ENCODE results near the gene RAB3GAP2.
A peak's percentile ranks its signal among the peaks of the same experiment; 100 is the strongest.
"Not testable (repeated sequence)": the region's sequence is repeated elsewhere in the genome, so short reads cannot be mapped to it uniquely, and the experiment has no call there.

RAB3GAP2 gene, protein sequence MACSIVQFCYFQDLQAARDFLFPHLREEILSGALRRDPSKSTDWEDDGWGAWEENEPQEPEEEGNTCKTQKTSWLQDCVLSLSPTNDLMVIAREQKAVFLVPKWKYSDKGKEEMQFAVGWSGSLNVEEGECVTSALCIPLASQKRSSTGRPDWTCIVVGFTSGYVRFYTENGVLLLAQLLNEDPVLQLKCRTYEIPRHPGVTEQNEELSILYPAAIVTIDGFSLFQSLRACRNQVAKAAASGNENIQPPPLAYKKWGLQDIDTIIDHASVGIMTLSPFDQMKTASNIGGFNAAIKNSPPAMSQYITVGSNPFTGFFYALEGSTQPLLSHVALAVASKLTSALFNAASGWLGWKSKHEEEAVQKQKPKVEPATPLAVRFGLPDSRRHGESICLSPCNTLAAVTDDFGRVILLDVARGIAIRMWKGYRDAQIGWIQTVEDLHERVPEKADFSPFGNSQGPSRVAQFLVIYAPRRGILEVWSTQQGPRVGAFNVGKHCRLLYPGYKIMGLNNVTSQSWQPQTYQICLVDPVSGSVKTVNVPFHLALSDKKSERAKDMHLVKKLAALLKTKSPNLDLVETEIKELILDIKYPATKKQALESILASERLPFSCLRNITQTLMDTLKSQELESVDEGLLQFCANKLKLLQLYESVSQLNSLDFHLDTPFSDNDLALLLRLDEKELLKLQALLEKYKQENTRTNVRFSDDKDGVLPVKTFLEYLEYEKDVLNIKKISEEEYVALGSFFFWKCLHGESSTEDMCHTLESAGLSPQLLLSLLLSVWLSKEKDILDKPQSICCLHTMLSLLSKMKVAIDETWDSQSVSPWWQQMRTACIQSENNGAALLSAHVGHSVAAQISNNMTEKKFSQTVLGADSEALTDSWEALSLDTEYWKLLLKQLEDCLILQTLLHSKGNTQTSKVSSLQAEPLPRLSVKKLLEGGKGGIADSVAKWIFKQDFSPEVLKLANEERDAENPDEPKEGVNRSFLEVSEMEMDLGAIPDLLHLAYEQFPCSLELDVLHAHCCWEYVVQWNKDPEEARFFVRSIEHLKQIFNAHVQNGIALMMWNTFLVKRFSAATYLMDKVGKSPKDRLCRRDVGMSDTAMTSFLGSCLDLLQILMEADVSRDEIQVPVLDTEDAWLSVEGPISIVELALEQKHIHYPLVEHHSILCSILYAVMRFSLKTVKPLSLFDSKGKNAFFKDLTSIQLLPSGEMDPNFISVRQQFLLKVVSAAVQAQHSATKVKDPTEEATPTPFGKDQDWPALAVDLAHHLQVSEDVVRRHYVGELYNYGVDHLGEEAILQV (N-terminal part only)

DNA sequence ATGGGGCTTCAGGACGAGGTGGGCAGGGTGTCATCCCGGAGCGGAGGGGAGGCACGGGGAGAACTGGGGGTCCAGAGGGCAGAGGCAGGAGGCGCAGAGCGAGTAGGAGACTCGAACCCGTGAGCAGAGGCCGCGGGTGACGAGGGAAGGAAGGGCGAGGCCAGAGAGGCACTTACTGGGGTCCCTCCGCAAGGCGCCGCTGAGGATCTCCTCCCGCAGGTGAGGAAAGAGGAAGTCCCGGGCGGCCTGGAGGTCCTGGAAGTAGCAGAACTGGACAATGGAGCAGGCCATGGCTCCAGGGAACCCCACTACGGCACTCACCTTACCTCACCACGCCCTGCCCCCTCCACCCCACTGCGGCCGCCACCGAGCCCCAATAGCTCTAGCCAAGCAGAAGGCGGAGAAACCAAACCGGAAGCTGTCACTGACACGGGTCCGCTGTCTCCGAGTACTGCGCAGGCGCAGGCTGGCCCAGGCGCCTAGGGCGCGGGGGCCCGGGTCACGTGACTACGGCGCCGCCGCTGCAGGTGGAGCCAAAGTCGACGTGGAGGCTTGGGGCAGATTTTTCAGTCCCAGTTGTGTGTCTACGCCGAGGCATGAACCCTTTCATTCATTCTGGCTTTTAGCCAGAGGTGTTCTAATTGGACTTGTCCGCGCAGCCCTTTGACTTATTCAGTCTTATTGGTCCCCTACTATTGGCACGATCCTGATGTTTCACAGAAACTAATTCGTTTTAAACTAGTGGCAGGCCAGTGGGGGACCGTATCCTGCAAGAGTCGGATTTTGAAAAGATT, at the start of gene RAB3GAP2:
TSS of gene RAB3GAP2 (minus strand) at position 407 of the 794 bp plus-strand sequence. CDS start at position 291, 116 bp downstream.
- peak within 1 kb of the TSS; percentile 75 for H3K4me3 ChIP-seq (ENCODE audit: low read length)
- H3K27me3 ChIP-seq (ENCODE audit: control insufficient read depth, insufficient read depth, low read length), result no peaks in the 10 kb centered on the region
- H3K36me3 ChIP-seq (ENCODE audit: control insufficient read depth, insufficient read depth, low read length), result no peaks in the 10 kb centered on the region
- H3K9ac ChIP-seq (ENCODE audit: low read length), result peak within 1 kb of the TSS; percentile 96
- no peaks in the 10 kb centered on the region for H3K9me3 ChIP-seq (ENCODE audit: control insufficient read depth, low read length)
- H3K4me1 ChIP-seq (ENCODE audit: control insufficient read depth, insufficient read depth, low read length), result peaks cover 6% of the 10 kb centered on the region

GRCh38 chr1:220321758-220322157, 49.5 kb upstream of the RAB3GAP2 start:
- Histone ChIP-seq H3K4me3 (ENCODE audit: low read length) (no peak overlapping the region), H3K36me3 (ENCODE audit: control insufficient read depth, insufficient read depth, low read length) (no peaks in the 10 kb centered on the region), H3K9ac (ENCODE audit: low read length) (no peak overlapping the region), H3K4me1 (ENCODE audit: control insufficient read depth, insufficient read depth, low read length) (no peaks in the 10 kb centered on the region), H3K9me3 (ENCODE audit: control insufficient read depth, low read length) (no peaks in the 10 kb centered on the region), H3K27me3 (ENCODE audit: control insufficient read depth, insufficient read depth, low read length) (no peaks in the 10 kb centered on the region)

- no peaks in the 10 kb centered on the region for H3K36me3 ChIP-seq (ENCODE audit: control insufficient read depth, insufficient read depth, low read length)
- H3K9ac ChIP-seq (ENCODE audit: low read length), result no peak overlapping the region
- no peak overlapping the region for H3K4me3 ChIP-seq (ENCODE audit: low read length)
- no peaks in the 10 kb centered on the region for H3K4me1 ChIP-seq (ENCODE audit: control insufficient read depth, insufficient read depth, low read length)
- no peaks in the 10 kb centered on the region for H3K9me3 ChIP-seq (ENCODE audit: control insufficient read depth, low read length)
- no peaks in the 10 kb centered on the region for H3K27me3 ChIP-seq (ENCODE audit: control insufficient read depth, insufficient read depth, low read length)
These were observed 48.5 kb upstream of the RAB3GAP2 start for GRCh38 chr1:220320709-220321108.

- no peak overlapping the region for H3K4me3 ChIP-seq (ENCODE audit: low read length)
- H3K9me3 ChIP-seq (ENCODE audit: control insufficient read depth, low read length), result no peaks in the 10 kb centered on the region
- H3K36me3 ChIP-seq (ENCODE audit: control insufficient read depth, insufficient read depth, low read length), result no peaks in the 10 kb centered on the region
- H3K27me3 ChIP-seq (ENCODE audit: control insufficient read depth, insufficient read depth, low read length), result no peaks in the 10 kb centered on the region
- no peaks in the 10 kb centered on the region for H3K4me1 ChIP-seq (ENCODE audit: control insufficient read depth, insufficient read depth, low read length)
- H3K9ac ChIP-seq (ENCODE audit: low read length), result no peak overlapping the region
These were observed 46.4 kb upstream of the RAB3GAP2 start for GRCh38 chr1:220318673-220319072.

DNA sequence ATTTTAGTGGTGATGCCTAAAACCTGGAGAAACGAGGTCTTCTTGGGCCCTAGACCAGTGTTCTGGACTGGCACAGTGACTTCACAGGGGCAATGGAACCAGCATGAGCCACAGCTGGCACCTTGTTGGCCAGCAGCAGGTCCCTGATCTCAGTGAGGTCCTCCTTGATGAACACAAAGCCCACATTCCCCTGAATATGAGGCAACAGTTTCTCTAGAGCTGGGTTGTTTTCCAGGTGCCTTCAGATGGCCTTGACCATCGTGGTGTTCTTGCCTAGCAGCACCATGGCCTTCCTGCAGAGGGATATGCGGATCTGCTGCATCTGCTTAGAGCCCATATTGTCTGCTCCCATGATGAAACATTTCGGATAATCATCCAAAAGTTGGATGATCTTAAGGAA, 44.9 kb upstream of the RAB3GAP2 start:
- no peaks in the 10 kb centered on the region for H3K4me1 ChIP-seq (ENCODE audit: control insufficient read depth, insufficient read depth, low read length)
- H3K36me3 ChIP-seq (ENCODE audit: control insufficient read depth, insufficient read depth, low read length), result no peaks in the 10 kb centered on the region
- H3K4me3 ChIP-seq (ENCODE audit: low read length), result no peak overlapping the region

DNA sequence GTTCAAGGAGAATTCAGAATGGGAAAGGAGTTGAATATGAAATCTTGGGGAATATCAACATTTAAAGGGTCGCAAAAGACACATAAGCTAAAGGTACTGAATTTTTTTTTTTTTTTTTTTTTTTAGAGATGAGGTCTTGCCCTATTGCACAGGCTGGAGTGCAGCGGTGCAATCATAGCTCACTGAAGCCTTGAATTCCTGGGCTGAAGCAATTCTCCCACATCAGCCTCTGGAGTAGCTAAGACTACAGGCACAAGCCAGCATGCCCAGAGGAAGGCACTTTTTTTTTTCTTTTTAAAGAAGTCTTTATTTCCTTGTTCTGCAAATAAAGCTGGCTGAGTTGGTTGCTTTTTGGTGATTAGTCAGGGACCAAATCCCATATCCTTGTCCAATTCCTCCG, 44.1 kb upstream of the RAB3GAP2 start:
- Histone ChIP-seq H3K27me3 (ENCODE audit: control insufficient read depth, insufficient read depth, low read length) (no peaks in the 10 kb centered on the region), H3K9ac (ENCODE audit: low read length) (no peak overlapping the region), H3K4me1 (ENCODE audit: control insufficient read depth, insufficient read depth, low read length) (no peaks in the 10 kb centered on the region), H3K9me3 (ENCODE audit: control insufficient read depth, low read length) (no peaks in the 10 kb centered on the region), H3K4me3 (ENCODE audit: low read length) (no peak overlapping the region), H3K36me3 (ENCODE audit: control insufficient read depth, insufficient read depth, low read length) (no peaks in the 10 kb centered on the region)

More for the DNA sequence above, 44.9 kb upstream of the RAB3GAP2 start:
- Histone ChIP-seq H3K27me3 (ENCODE audit: control insufficient read depth, insufficient read depth, low read length) (no peaks in the 10 kb centered on the region), H3K9me3 (ENCODE audit: control insufficient read depth, low read length) (no peaks in the 10 kb centered on the region), H3K9ac (ENCODE audit: low read length) (no peak overlapping the region)

DNA sequence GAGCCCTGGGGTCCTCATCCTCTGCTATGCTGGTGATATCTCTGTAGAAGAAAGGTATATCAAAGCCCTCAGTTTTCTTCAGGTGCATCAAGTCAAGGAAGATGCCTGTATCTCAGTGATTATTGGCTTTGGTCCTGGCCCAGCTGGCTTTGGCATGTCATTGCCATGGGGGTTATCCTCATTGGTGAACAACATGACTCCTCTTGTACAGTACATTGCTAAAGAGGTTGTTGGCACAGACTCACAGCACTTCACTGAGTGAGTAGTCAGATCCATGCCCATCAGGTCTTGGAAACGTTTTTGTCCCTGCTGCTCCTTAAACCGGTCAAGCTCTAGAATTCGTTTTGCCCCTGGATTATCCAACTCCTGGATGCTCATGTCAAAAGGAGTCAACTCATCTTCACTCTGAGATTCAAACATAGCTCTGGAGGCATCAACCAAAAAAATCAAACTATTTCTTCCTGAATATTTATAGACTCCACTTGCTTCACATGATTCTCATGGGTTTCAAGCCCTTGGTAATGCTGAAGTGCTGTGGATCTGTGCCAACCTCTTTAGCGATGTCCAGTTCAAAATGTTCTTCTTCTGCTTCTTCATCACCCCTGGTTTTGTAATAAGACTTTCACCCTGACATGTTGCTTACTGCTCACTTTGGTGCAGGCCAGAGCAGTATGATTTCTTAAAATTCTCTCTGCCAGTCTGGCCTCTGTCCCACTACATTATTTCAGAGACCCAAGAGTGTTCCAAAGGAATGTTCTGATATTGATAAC, 43.0 kb upstream of the RAB3GAP2 start:
- H3K36me3 ChIP-seq (ENCODE audit: control insufficient read depth, insufficient read depth, low read length), result no peaks in the 10 kb centered on the region
- H3K9ac ChIP-seq (ENCODE audit: low read length), result no peak overlapping the region
- no peak overlapping the region for H3K4me3 ChIP-seq (ENCODE audit: low read length)
- H3K4me1 ChIP-seq (ENCODE audit: control insufficient read depth, insufficient read depth, low read length), result no peaks in the 10 kb centered on the region
- no peaks in the 10 kb centered on the region for H3K9me3 ChIP-seq (ENCODE audit: control insufficient read depth, low read length)
- H3K27me3 ChIP-seq (ENCODE audit: control insufficient read depth, insufficient read depth, low read length), result no peaks in the 10 kb centered on the region

DNA sequence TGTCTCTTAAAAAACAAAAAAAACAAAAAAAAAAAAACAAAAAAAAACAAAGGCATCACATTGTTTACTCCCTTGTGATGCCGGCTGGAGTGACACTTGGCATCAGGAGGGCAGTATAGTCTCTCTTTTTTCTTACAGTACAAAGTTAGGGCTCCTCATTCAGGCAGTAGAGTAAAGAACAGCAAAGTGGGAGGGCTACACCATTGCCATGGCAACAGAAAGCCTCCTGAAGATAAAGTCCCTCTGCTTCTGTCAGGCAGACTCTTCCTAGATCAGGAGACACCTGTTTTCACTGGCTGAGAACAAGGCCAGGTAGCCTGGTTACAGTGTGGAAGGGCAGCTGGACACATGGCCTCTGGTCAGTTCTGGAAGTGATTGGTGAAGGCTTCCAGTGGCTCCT, 41.3 kb upstream of the RAB3GAP2 start:
- no peaks in the 10 kb centered on the region for H3K27me3 ChIP-seq (ENCODE audit: control insufficient read depth, insufficient read depth, low read length)
- no peaks in the 10 kb centered on the region for H3K36me3 ChIP-seq (ENCODE audit: control insufficient read depth, insufficient read depth, low read length)
- no peaks in the 10 kb centered on the region for H3K4me1 ChIP-seq (ENCODE audit: control insufficient read depth, insufficient read depth, low read length)
- H3K9ac ChIP-seq (ENCODE audit: low read length), result no peak overlapping the region
- no peaks in the 10 kb centered on the region for H3K9me3 ChIP-seq (ENCODE audit: control insufficient read depth, low read length)
- no peak overlapping the region for H3K4me3 ChIP-seq (ENCODE audit: low read length)

GRCh38 chr1:220310147-220310546, 37.9 kb upstream of the RAB3GAP2 start:
- H3K9me3 ChIP-seq (ENCODE audit: control insufficient read depth, low read length); H3K4me1 ChIP-seq (ENCODE audit: control insufficient read depth, insufficient read depth, low read length); H3K27me3 ChIP-seq (ENCODE audit: control insufficient read depth, insufficient read depth, low read length); H3K4me3 ChIP-seq (ENCODE audit: low read length); H3K9ac ChIP-seq (ENCODE audit: low read length); H3K36me3 ChIP-seq (ENCODE audit: control insufficient read depth, insufficient read depth, low read length): not testable (repeated sequence)

- H3K9ac ChIP-seq (ENCODE audit: low read length), result no peak overlapping the region
These were observed 35.4 kb upstream of the RAB3GAP2 start for GRCh38 chr1:220307607-220308006.

GRCh38 chr1:220306339-220306738, 34.1 kb upstream of the RAB3GAP2 start:
- H3K4me1 ChIP-seq (ENCODE audit: control insufficient read depth, insufficient read depth, low read length), result no peaks in the 10 kb centered on the region
- H3K9ac ChIP-seq (ENCODE audit: low read length), result no peak overlapping the region

More at GRCh38 chr1:220307607-220308006, 35.4 kb upstream of the RAB3GAP2 start:
- no peaks in the 10 kb centered on the region for H3K9me3 ChIP-seq (ENCODE audit: control insufficient read depth, low read length)
- H3K4me3 ChIP-seq (ENCODE audit: low read length), result no peak overlapping the region
- no peaks in the 10 kb centered on the region for H3K4me1 ChIP-seq (ENCODE audit: control insufficient read depth, insufficient read depth, low read length)
- H3K27me3 ChIP-seq (ENCODE audit: control insufficient read depth, insufficient read depth, low read length), result no peaks in the 10 kb centered on the region
- no peaks in the 10 kb centered on the region for H3K36me3 ChIP-seq (ENCODE audit: control insufficient read depth, insufficient read depth, low read length)

More at GRCh38 chr1:220306339-220306738, 34.1 kb upstream of the RAB3GAP2 start:
- Histone ChIP-seq H3K9me3 (ENCODE audit: control insufficient read depth, low read length) (no peaks in the 10 kb centered on the region), H3K27me3 (ENCODE audit: control insufficient read depth, insufficient read depth, low read length) (no peaks in the 10 kb centered on the region), H3K36me3 (ENCODE audit: control insufficient read depth, insufficient read depth, low read length) (no peaks in the 10 kb centered on the region), H3K4me3 (ENCODE audit: low read length) (no peak overlapping the region)
